Activated naive CD4-positive, alpha-beta T cell (primary cell): ENCODE data around the gene MC5R.
"Not testable (repeated sequence)": the region's sequence is repeated elsewhere in the genome, so short reads cannot be mapped to it uniquely, and the experiment has no call there.

ENCODE experiments used
- DNase-seq, 4 experiments: peaks; one replicate each; lab custom pipeline; 2025; lab: John Stamatoyannopoulos, UW

The MC5R gene

DNA sequence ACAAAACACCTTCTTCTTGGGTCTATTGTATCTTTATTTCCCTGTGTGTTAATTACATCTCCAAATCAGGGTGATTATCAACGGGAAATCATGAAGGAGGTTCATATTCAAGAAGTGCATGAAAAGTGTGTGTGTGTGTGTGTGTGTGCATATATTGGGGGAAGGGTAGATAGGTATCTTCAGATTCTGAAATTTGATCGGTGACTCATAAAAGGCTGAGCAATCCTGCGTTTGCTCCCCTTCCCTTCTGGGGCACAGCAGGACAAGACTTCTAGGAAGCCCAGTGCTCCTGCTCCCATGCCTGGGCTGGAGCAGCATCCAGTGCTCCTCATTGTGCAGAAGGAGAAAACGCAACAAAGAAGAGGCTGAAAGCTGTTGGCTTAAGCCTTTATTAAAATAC lies 25.8 kb downstream of the MC5R start:
- DNase-seq: no peak

DNA sequence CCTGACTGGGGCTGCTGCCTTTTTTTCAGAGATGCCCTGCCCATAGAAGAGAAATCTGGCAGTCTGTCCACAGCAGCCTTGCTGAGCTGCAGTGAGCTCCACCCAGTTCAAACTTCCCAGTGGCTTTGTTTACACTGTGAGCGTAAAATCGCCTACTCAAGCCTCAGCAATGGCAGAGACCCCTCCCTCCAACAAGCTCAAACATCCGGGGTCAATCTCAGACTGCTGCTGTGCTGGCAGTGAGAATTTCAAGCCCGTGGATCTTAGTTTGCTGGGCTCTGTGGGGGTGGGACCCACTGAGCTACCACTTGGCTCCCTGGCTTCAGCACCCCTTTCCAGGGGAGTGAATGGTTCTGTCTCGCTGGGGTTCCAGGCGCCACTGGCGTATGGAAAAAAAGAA lies 38.9 kb downstream of the MC5R start:
- DNase-seq: not testable (repeated sequence)

DNA sequence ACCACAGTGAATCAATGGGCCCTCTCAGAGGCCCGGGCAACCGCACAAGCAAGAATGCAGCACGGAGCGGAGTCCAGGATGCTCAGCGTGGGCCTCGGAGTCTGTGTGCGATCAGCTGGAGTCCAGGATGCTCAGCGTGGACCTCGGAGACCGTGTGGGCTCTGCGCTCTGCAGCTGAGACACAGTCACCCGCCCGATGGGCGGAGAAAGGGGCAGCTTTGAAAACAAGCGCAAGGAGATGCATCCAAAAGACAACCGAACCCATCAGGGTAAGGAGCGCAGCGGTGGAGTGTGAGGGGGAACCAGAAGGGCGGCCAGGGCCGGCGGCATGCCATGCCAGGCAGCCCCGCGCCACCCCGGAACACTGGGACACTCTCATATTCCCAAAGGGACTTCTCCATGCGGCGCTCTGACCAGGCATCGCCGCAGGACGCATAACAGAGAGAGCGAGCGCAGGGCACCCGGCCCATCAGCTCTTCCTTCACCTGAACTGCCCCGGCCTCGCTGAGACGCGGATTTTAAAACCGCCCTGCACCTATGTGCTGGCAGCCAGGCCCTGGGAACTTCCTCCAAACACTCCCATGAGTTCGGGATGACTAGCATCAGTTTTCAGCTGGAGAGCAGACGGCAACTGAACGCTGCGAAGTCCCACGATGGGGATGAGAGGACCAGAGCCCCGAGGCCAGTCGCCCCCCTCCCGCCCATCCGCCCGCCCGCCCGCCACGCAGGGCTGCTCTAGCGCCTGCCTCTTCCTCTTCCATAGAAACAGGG lies 44.7 kb downstream of the MC5R start:
- DNase-seq: no peak

DNA sequence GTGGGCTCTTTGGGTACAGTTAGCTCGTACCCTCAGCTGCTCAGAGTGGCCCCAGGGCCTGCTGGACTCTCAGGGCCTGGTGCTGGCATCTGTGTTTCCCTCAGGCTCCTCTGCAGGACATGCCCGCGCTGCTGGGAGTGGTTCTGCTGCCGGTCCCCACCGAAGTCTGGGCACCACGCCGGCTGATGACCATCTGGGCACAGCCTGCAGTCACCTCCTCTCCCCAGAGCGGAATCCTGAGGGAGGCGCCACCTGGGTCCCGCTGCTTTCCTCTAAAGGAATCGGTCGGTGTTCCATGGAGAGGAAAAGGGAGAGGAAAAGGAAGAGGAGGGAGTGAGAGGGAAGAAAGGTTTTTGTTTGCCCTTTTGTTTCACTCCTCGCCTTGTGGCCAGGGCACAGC lies 47.8 kb downstream of the MC5R start:
- no peak for DNase-seq

DNA sequence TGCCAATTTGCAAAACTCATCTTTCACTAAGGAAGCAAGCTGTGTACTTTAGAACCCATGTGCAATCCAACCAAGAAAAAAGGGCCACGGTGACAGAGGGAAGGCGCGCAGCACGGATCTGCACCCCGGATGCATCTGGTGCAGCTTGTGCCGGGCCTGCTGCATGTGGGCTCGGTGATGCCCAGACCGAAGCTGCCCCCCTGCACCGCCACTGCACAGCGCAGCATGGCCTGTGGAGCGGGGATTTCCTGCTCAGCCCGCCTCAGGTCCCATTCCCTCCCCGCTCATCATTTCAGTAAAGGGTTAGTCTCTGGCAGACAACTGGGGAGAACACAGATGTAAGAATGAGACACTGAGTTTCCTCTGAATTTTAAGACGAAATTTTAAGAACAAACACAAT lies 48.4 kb downstream of the MC5R start:
- no peak for DNase-seq

DNA sequence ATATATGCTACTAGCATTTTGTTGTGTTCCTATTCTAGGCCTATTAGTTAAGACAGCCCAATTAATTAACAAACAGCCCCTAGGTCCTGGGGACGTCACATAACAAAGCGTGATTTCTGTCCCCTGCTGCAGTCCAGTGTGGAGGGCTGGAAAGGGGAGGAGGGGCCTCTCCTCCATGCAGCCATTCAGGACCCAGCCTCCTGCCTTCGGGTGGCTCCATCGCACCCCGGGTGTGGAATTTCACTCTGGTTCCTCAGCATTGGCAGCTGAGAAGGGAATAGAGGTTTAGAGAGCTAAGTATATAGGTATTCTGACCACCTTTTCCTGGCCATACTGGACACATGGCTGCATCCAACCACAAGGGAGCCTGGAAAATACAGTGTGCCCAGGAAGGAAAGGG lies 49.0 kb downstream of the MC5R start:
- DNase-seq: no peak

DNA sequence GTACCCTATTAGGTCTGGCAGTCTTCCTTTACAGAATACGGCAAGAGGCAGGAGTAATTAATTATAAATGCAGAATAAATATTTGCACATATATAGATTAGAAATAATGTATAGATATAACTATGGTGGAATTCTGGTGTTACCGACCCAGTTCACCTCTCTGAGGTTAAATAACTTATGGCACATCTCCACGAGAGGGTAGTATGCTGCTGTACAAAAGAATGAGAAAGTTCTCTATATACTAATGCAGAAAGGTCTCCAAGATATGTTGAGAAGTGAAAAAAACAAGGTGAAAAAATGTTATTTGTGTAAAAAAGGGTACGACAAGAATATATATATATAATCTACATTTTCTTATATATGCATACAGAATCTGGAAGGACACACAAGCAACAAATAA lies 50.6 kb downstream of the MC5R start:
- no peak for DNase-seq
